ENCODE measurements around the gene ZFTA.

GRCh38 chr11:63770763-63771162 is 2.2 kb upstream of the ZFTA start:
- TF ChIP-seq HDGF (IDR thresholded peaks at IDR 0.05; ENCODE audit: borderline replicate concordance), result no peak
- no peak for TF ChIP-seq FOXM1 (IDR thresholded peaks at IDR 0.05; ENCODE audit: borderline replicate concordance)
- TF ChIP-seq FOXK2 (IDR thresholded peaks at IDR 0.05), result no peak
- no peak for TF ChIP-seq ARNT (IDR thresholded peaks at IDR 0.05)
- no peak for TF ChIP-seq FOXA1 (IDR thresholded peaks at IDR 0.05)
- no peak for TF ChIP-seq ELF4 (IDR thresholded peaks at IDR 0.05)
- no peak for TF ChIP-seq NFRKB (IDR thresholded peaks at IDR 0.05)
- TF ChIP-seq, protein P1, sequence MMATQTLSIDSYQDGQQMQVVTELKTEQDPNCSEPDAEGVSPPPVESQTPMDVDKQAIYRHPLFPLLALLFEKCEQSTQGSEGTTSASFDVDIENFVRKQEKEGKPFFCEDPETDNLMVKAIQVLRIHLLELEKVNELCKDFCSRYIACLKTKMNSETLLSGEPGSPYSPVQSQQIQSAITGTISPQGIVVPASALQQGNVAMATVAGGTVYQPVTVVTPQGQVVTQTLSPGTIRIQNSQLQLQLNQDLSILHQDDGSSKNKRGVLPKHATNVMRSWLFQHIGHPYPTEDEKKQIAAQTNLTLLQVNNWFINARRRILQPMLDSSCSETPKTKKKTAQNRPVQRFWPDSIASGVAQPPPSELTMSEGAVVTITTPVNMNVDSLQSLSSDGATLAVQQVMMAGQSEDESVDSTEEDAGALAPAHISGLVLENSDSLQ (IDR thresholded peaks at IDR 0.05), result no peak

Measured in HEK293T (cell line).